Ovary (tissue), 9 donors: ENCODE measurements around the gene TFF2. TPM values are rescaled to one million over a fixed set of nuclear protein-coding genes. Genes with fewer than 3 reads are reported as not detected.

ENCODE experiments used
- DNase-seq, 5 donors: peaks; one replicate each; pipeline ENCODE4 v3.0.0-alpha.2; 2019 to 2020
- H3K27ac ChIP-seq, 2 donors: fragments of 200-600 bp; one replicate each; pipeline versions ENCODE4 v1.5.1 to v1.8.0; 2019 to 2022
- H3K27me3 ChIP-seq: fragments of 200-600 bp; one replicate; pipeline ENCODE4 v1.8.0; 2022
- H3K36me3 ChIP-seq: fragments of 200-600 bp; sonication (generic); one replicate; pipeline ENCODE4 v1.5.1; 2019
- H3K4me1 ChIP-seq: one replicate; pipeline ENCODE4 v1.8.1; 2013; ENCODE audit warnings: mild to moderate bottlenecking, moderate library complexity; ENCODE audit not compliant: insufficient read depth
- H3K4me3 ChIP-seq: fragments of 200-600 bp; sonication (generic); one replicate; pipeline ENCODE4 v1.5.1; 2017
- H3K9me3 ChIP-seq, 2 donors: fragments of 200-600 bp in 1 of 2; sonication (generic) in 1 of 2; one replicate each; pipeline versions ENCODE4 v1.5.1 to v1.8.1; 2013 to 2019; ENCODE audit warnings: mild to moderate bottlenecking in 1 of 2, moderate library complexity in 1 of 2
- CTCF ChIP-seq, 3 donors: fragments of 450-650 bp in 2 of 3; fragments of 200-600 bp in 1 of 3; IDR thresholded peaks; one replicate each; pipeline versions ENCODE4 v1.5.1 to v1.8.0; 2016 to 2022; ENCODE audit warnings: antibody characterized with exemption in 3 of 3, mild to moderate bottlenecking in 1 of 3
- EP300 ChIP-seq: sonication (generic); formaldehyde crosslinking; IDR thresholded peaks from one replicate; pipeline ENCODE4 v1.6.1; 2017; ENCODE audit warnings: antibody characterized with exemption
- POLR2A ChIP-seq: fragments of 450-650 bp; IDR thresholded peaks from one replicate; pipeline ENCODE4 v1.6.1; 2017; ENCODE audit warnings: antibody characterized with exemption, mild to moderate bottlenecking, moderate library complexity
- WGBS, 3 donors: extraction: QIAGEN DNeasy Blood & Tissue Kit in 1 of 3; methylation state at CpG; one replicate each; pipeline versions ENCODE4 v1.1.5 to v1.1.7; 2013 to 2017; 5-methylcytosine and 5-hydroxymethylcytosine counted together
- intact Hi-C, 4 donors: fragments of 100-400 bp; cut with DNase I; formaldehyde crosslinking; loops; one replicate each; pipeline versions ENCODE4 v1.11.0 to v1.15.1; 2022 to 2023
- polyA plus RNA-seq, 2 donors: library from polyadenylated mRNA; stranded (reverse); fragments of 200-250 nt in 1 of 2; fragments of 350-450 nt in 1 of 2; fragmentation: Illumina TruSeq in 1 of 2; extraction: RNeasy Lipid Tissue Mini Kit (QIAGEN cat#74804) in 1 of 2; gene quantifications; one replicate each; pipeline ENCODE4 v1.2.3, GENCODE V29; 2013 to 2014
- total RNA-seq, 7 donors: library from RNA; depleted of rRNA in 2 of 7; stranded (reverse); fragments of >200 nt in 2 of 7; fragmentation: NEBNext Ultra II Directional in 3 of 7; extraction: Animal tissue kit (Norgen Biotek cat#: 25700) in 3 of 7; gene quantifications; one replicate each; pipeline versions ENCODE4 v1.1.0 to v1.2.4, GENCODE V29; 2016 to 2023
- donor health status: DM: no; HTN: no; CAD: no; lungs with moderate emphysema.
- donor health status: DM: no; HTN: no; CAD: no.
- donor health status: Bipolar disorder and iron deficiency.
- donor health status: DM: yes; HTN: yes; CAD: no.
- donor health status: DM: no; HTN: no; CAD: no.
- donor health status: DM: yes; HTN: yes; CAD: no.

Gene TFF2
- total and polyA plus RNA-seq, 9 donors: 0.31 to 3.7 TPM; not detected in 7

- WGBS, 3 donors: 79 to 81% (median 80%) methylated on average over 19 of the region's 19 CpGs
- no peak for DNase-seq
- no peaks in the 10 kb centered on the region for H3K9me3 ChIP-seq
- intact Hi-C loops: no loop called here
- H3K27ac ChIP-seq: no peak overlapping the region
- no peaks in the 10 kb centered on the region for H3K4me1 ChIP-seq
- no peak overlapping the region for H3K4me3 ChIP-seq
- no peaks in the 10 kb centered on the region for H3K36me3 ChIP-seq
- no peak for TF ChIP-seq EP300
- no peak for TF ChIP-seq POLR2A
- TF ChIP-seq CTCF (IDR thresholded peaks at IDR 0.05): no peak
- H3K27me3 ChIP-seq: no peaks in the 10 kb centered on the region
Measured at GRCh38 chr21:42396799-42397745, 46.3 kb upstream of the TFF2 start.

GRCh38 chr21:42395905-42396651 is 45.3 kb upstream of the TFF2 start, which contains the start of gene TMPRSS3:
TSS of gene TMPRSS3 (minus strand) at chr21:42396052. CDS start at chr21:42395417, 635 bp downstream.
- 73 to 80% (median 76%) methylated on average over 17 of the region's 17 CpGs for WGBS, 3 donors
- Histone ChIP-seq H3K36me3 (no peaks in the 10 kb centered on the region), H3K27ac (no peak within 1 kb of the TSS), H3K27me3 (no peaks in the 10 kb centered on the region), H3K4me1 (no peaks in the 10 kb centered on the region), H3K4me3 (no peak within 1 kb of the TSS), H3K9me3 (no peaks in the 10 kb centered on the region)
- no peak for TF ChIP-seq CTCF (IDR thresholded peaks at IDR 0.05)
- no peak for TF ChIP-seq POLR2A
- no peak for TF ChIP-seq EP300
- intact Hi-C loops: no loop called here
- DNase-seq: no peak

GRCh38 chr21:42395302-42395701 is 44.5 kb upstream of the TFF2 start:
- Histone ChIP-seq H3K4me3 (no peak overlapping the region), H3K9me3 (no peaks in the 10 kb centered on the region), H3K27me3 (no peaks in the 10 kb centered on the region), H3K36me3 (no peaks in the 10 kb centered on the region), H3K27ac (no peak overlapping the region), H3K4me1 (no peaks in the 10 kb centered on the region)
- WGBS, 3 donors: 89 to 92% (median 91%) methylated on average over 11 of the region's 11 CpGs
- TF ChIP-seq POLR2A: no peak
- no peak for TF ChIP-seq EP300
- no peak for TF ChIP-seq CTCF (IDR thresholded peaks at IDR 0.05)
- DNase-seq: no peak
- intact Hi-C loops: no loop called here

GRCh38 chr21:42393443-42393950 is 42.7 kb upstream of the TFF2 start:
- DNase-seq: no peak
- intact Hi-C loops: no loop called here

More at GRCh38 chr21:42393443-42393950, 42.7 kb upstream of the TFF2 start:
- no peaks in the 10 kb centered on the region for H3K9me3 ChIP-seq
- WGBS, 3 donors: 76 to 80% (median 78%) methylated on average over 8 of the region's 8 CpGs
- no peak for TF ChIP-seq EP300
- TF ChIP-seq POLR2A: no peak
- no peak for TF ChIP-seq CTCF (IDR thresholded peaks at IDR 0.05)
- no peaks in the 10 kb centered on the region for H3K4me1 ChIP-seq
- H3K4me3 ChIP-seq: no peak overlapping the region
- H3K36me3 ChIP-seq: no peaks in the 10 kb centered on the region
- no peaks in the 10 kb centered on the region for H3K27me3 ChIP-seq
- no peak overlapping the region for H3K27ac ChIP-seq
